ENCODE measurements around the gene PDGFA. TPM values are rescaled to one million over a fixed set of nuclear protein-coding genes. Genes with fewer than 3 reads are reported as not detected.

Gene PDGFA
- total RNA-seq, 1 experiment from 2014 or later: 18.4 TPM

GRCh38 chr7:514651-515598 lies 4.7 kb downstream of the PDGFA start:
- ATAC-seq (no peak), DNase-seq (no peak)
- H3F3A ChIP-seq (ENCODE audit: low read length, unreplicated experiment): no peaks in the 10 kb centered on the region
- H3K27ac ChIP-seq (ENCODE audit: low read length): no peak overlapping the region
- no peak overlapping the region for H3K9ac ChIP-seq (ENCODE audit: low read length)
- no peaks in the 10 kb centered on the region for H3K9me3 ChIP-seq (ENCODE audit: low read length)
- BruUV-seq (replicated peaks): no TSS peak
- ChIA-PET CTCF (no interaction called here), POLR2A (ENCODE audit: unreplicated experiment) (interaction anchor here (0.6 kb wide), 1 partner anchor 155 kb away, joined by 10 read pairs; no protein-coding TSS in a partner anchor)
- intact Hi-C loops (cut with micrococcal nuclease): loop anchor here (5.0 kb wide), 1 partner anchor 212 kb away; the partner anchor contains the start of genes DNAAF5 and PRKAR1B
- H3K27me3 ChIP-seq (ENCODE audit: low read length): no peaks in the 10 kb centered on the region
- no peak overlapping the region for H2AFZ ChIP-seq (ENCODE audit: low read length)
- H3K79me2 ChIP-seq (ENCODE audit: low read length): peaks cover 47% of the 10 kb centered on the region
- no peak for TF ChIP-seq EZH2phosphoT487 (IDR thresholded peaks at IDR 0.05; ENCODE audit: borderline replicate concordance, low read length)
- TF ChIP-seq CTCF (conservative IDR thresholded peaks at IDR 0.05; ENCODE audit: low read depth, low read length): no peak
- no peak for TF ChIP-seq EZH2 (IDR thresholded peaks at IDR 0.05; ENCODE audit: low read length, unreplicated experiment)
- no peaks in the 10 kb centered on the region for H4K20me1 ChIP-seq (ENCODE audit: low read length)
- H3K4me3 ChIP-seq (ENCODE audit: low read length): no peak overlapping the region
- no peaks in the 10 kb centered on the region for H3K36me3 ChIP-seq (ENCODE audit: low read depth, low read length)
- H3K4me1 ChIP-seq (ENCODE audit: insufficient read depth, low read length): no peaks in the 10 kb centered on the region
- H3K4me2 ChIP-seq (ENCODE audit: low read length): no peak overlapping the region
- H3K9me2 ChIP-seq (replicated peaks; ENCODE audit: low read length): no peaks in the 10 kb centered on the region

- ATAC-seq (no peak), DNase-seq (no peak)
- Histone ChIP-seq H3K9me3 (ENCODE audit: low read length) (no peaks in the 10 kb centered on the region), H3K27ac (ENCODE audit: low read length) (no peak overlapping the region), H3K36me3 (ENCODE audit: low read depth, low read length) (no peaks in the 10 kb centered on the region), H3K9me2 (replicated peaks; ENCODE audit: low read length) (no peaks in the 10 kb centered on the region), H3K9ac (ENCODE audit: low read length) (no peak overlapping the region), H3K4me3 (ENCODE audit: low read length) (no peak overlapping the region), H3K4me1 (ENCODE audit: insufficient read depth, low read length) (no peaks in the 10 kb centered on the region), H3K4me2 (ENCODE audit: low read length) (no peak overlapping the region), H3K27me3 (ENCODE audit: low read length) (no peaks in the 10 kb centered on the region), H3K79me2 (ENCODE audit: low read length) (peaks cover 47% of the 10 kb centered on the region), H3F3A (ENCODE audit: low read length, unreplicated experiment) (no peaks in the 10 kb centered on the region), H4K20me1 (ENCODE audit: low read length) (no peaks in the 10 kb centered on the region), H2AFZ (ENCODE audit: low read length) (no peak overlapping the region)
- no TSS peak for BruUV-seq (replicated peaks)
- intact Hi-C loops (cut with micrococcal nuclease): no loop called here
- POLR2A ChIA-PET (ENCODE audit: unreplicated experiment): no interaction called here
- TF ChIP-seq EZH2 (IDR thresholded peaks at IDR 0.05; ENCODE audit: low read length, unreplicated experiment): no peak
- no peak for TF ChIP-seq CTCF (conservative IDR thresholded peaks at IDR 0.05; ENCODE audit: low read depth, low read length)
- no peak for TF ChIP-seq EZH2phosphoT487 (IDR thresholded peaks at IDR 0.05; ENCODE audit: borderline replicate concordance, low read length)
- CTCF ChIA-PET: no interaction called here
Measured at GRCh38 chr7:514242-514641, 5.4 kb downstream of the PDGFA start.

All from PC-3 (cell line).